ENCODE data around the gene SNX1.

SNX1 gene

GRCh38 chr15:64144192-64144564 lies 48.4 kb downstream of the SNX1 start:
- Histone ChIP-seq H3K4me1 (ENCODE audit: control insufficient read depth, insufficient read depth, low read length) (no peaks in the 10 kb centered on the region), H3K36me3 (ENCODE audit: control insufficient read depth, insufficient read depth, low read length) (no peaks in the 10 kb centered on the region), H3K4me3 (ENCODE audit: low read depth, low read length) (no peak overlapping the region), H3K9ac (ENCODE audit: low read depth, low read length) (no peak overlapping the region), H3K9me3 (ENCODE audit: control insufficient read depth, insufficient read depth, low read length) (no peaks in the 10 kb centered on the region), H3K27me3 (ENCODE audit: control insufficient read depth, insufficient read depth, low read length) (no peaks in the 10 kb centered on the region)

GRCh38 chr15:64144565-64145281 lies 48.9 kb downstream of the SNX1 start:
- no peaks in the 10 kb centered on the region for H3K9me3 ChIP-seq (ENCODE audit: control insufficient read depth, insufficient read depth, low read length)
- no peaks in the 10 kb centered on the region for H3K36me3 ChIP-seq (ENCODE audit: control insufficient read depth, insufficient read depth, low read length)
- no peaks in the 10 kb centered on the region for H3K4me1 ChIP-seq (ENCODE audit: control insufficient read depth, insufficient read depth, low read length)
- H3K27me3 ChIP-seq (ENCODE audit: control insufficient read depth, insufficient read depth, low read length), result no peaks in the 10 kb centered on the region
- no peak overlapping the region for H3K9ac ChIP-seq (ENCODE audit: low read depth, low read length)
- no peak overlapping the region for H3K4me3 ChIP-seq (ENCODE audit: low read depth, low read length)

DNA sequence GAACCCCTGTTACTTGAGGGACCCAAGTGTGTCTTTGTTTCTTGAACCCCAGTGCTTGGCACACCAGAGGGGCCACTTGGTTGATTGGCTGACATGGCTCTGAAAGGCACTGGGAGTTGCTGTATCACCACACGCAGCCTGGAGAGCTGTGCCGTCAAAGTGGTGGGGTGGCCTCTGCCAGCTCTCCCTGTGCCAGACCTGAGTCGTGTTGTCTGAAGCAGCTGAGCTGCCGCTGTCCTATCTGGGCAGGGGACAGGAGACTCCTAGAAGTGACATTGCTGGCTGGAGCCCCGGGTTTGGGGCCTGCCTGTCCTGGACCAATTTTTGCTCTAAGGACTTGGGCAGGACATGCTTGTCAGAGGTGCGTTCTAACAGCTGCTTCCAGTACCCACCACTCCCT lies 50.3 kb downstream of the SNX1 start:
- no peaks in the 10 kb centered on the region for H3K4me1 ChIP-seq (ENCODE audit: control insufficient read depth, insufficient read depth, low read length)
- H3K36me3 ChIP-seq (ENCODE audit: control insufficient read depth, insufficient read depth, low read length), result no peaks in the 10 kb centered on the region
- no peak overlapping the region for H3K4me3 ChIP-seq (ENCODE audit: low read depth, low read length)
- no peak overlapping the region for H3K9ac ChIP-seq (ENCODE audit: low read depth, low read length)
- peaks cover 6% of the 10 kb centered on the region for H3K27me3 ChIP-seq (ENCODE audit: control insufficient read depth, insufficient read depth, low read length)
- H3K9me3 ChIP-seq (ENCODE audit: control insufficient read depth, insufficient read depth, low read length), result no peaks in the 10 kb centered on the region

- Histone ChIP-seq H3K27me3 (ENCODE audit: control insufficient read depth, insufficient read depth, low read length) (peaks cover 6% of the 10 kb centered on the region), H3K9me3 (ENCODE audit: control insufficient read depth, insufficient read depth, low read length) (no peaks in the 10 kb centered on the region), H3K4me1 (ENCODE audit: control insufficient read depth, insufficient read depth, low read length) (no peaks in the 10 kb centered on the region), H3K9ac (ENCODE audit: low read depth, low read length) (no peak overlapping the region), H3K36me3 (ENCODE audit: control insufficient read depth, insufficient read depth, low read length) (no peaks in the 10 kb centered on the region), H3K4me3 (ENCODE audit: low read depth, low read length) (no peak overlapping the region)
Observed at GRCh38 chr15:64146520-64146884, 50.7 kb downstream of the SNX1 start.

DNA sequence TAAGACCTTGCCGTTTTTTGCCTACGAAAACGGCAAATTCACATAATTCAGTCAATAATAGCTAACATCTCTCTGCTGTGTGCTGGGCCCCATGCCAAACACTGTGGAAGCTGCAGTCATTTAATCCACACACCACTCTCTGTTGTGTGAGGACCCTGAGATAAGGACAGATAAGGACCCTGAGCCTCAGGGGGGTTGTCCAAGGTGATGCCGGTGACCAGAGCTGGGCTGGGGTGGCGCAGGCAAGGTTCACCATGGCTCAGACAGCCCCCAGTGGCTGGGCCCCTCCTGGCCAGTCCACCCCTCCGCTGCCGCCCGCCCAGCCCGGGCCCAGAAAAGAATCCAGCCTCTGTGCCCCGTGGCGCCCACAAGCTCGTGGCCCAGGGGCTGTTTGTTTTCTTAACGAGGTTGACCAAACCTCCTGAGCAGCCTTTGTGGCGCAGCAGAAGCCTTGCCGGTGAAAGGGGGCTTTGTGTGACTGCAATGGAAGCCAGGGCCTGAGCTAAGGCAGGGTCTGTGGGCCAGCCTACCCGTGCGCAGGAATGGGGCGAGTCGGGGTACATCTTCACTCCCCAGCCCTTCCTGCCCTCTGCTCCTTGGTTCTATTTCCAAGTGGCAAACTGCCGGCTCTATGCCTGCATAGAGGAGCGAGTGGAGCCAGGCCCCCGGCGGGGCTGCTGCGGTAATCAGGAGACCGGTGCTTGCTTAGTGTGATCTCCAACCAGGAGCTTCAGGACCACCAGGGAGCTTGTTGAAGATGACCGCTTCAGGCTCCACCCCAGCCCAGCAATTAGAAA lies 51.3 kb downstream of the SNX1 start:
- Histone ChIP-seq H3K9ac (ENCODE audit: low read depth, low read length) (no peak overlapping the region), H3K27me3 (ENCODE audit: control insufficient read depth, insufficient read depth, low read length) (peaks cover 6% of the 10 kb centered on the region), H3K9me3 (ENCODE audit: control insufficient read depth, insufficient read depth, low read length) (no peaks in the 10 kb centered on the region), H3K36me3 (ENCODE audit: control insufficient read depth, insufficient read depth, low read length) (no peaks in the 10 kb centered on the region), H3K4me3 (ENCODE audit: low read depth, low read length) (no peak overlapping the region), H3K4me1 (ENCODE audit: control insufficient read depth, insufficient read depth, low read length) (no peaks in the 10 kb centered on the region)

DNA sequence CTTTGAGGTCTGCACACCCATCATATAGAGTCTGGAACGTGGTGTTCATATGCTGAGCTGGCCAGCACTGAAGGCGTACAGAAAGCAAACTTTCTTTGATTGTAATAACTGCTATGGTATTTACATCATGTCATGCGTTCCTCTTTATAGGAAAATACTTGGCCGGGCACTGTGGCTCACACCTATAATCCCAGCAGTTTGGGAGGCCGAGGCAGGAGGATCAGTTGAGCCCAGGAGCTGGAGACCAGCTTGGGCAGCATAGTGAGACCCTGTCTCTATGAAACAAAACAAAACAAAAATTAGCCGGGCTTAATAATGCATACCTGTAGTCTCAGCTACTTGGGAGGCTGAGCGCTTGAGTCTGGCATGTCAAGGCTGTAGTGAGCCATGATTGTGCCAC lies 52.4 kb downstream of the SNX1 start:
- Histone ChIP-seq H3K4me3 (ENCODE audit: low read depth, low read length) (no peak overlapping the region), H3K9me3 (ENCODE audit: control insufficient read depth, insufficient read depth, low read length) (no peaks in the 10 kb centered on the region), H3K36me3 (ENCODE audit: control insufficient read depth, insufficient read depth, low read length) (no peaks in the 10 kb centered on the region), H3K27me3 (ENCODE audit: control insufficient read depth, insufficient read depth, low read length) (peaks cover 15% of the 10 kb centered on the region), H3K4me1 (ENCODE audit: control insufficient read depth, insufficient read depth, low read length) (peaks cover 2% of the 10 kb centered on the region), H3K9ac (ENCODE audit: low read depth, low read length) (no peak overlapping the region)

GRCh38 chr15:64148581-64148980 lies 52.8 kb downstream of the SNX1 start:
- H3K9me3 ChIP-seq (ENCODE audit: control insufficient read depth, insufficient read depth, low read length), result no peaks in the 10 kb centered on the region
- H3K4me1 ChIP-seq (ENCODE audit: control insufficient read depth, insufficient read depth, low read length), result peaks cover 2% of the 10 kb centered on the region
- H3K4me3 ChIP-seq (ENCODE audit: low read depth, low read length), result no peak overlapping the region
- H3K27me3 ChIP-seq (ENCODE audit: control insufficient read depth, insufficient read depth, low read length), result peaks cover 15% of the 10 kb centered on the region
- H3K36me3 ChIP-seq (ENCODE audit: control insufficient read depth, insufficient read depth, low read length), result no peaks in the 10 kb centered on the region
- no peak overlapping the region for H3K9ac ChIP-seq (ENCODE audit: low read depth, low read length)

- H3K27me3 ChIP-seq (ENCODE audit: control insufficient read depth, insufficient read depth, low read length), result peaks cover 15% of the 10 kb centered on the region
- no peaks in the 10 kb centered on the region for H3K36me3 ChIP-seq (ENCODE audit: control insufficient read depth, insufficient read depth, low read length)
- H3K4me1 ChIP-seq (ENCODE audit: control insufficient read depth, insufficient read depth, low read length), result peaks cover 2% of the 10 kb centered on the region
- no peak overlapping the region for H3K4me3 ChIP-seq (ENCODE audit: low read depth, low read length)
- H3K9ac ChIP-seq (ENCODE audit: low read depth, low read length), result no peak overlapping the region
- H3K9me3 ChIP-seq (ENCODE audit: control insufficient read depth, insufficient read depth, low read length), result no peaks in the 10 kb centered on the region
Observed at GRCh38 chr15:64149424-64149823, 53.6 kb downstream of the SNX1 start.

GRCh38 chr15:64149893-64150578 lies 54.3 kb downstream of the SNX1 start:
- H3K4me3 ChIP-seq (ENCODE audit: low read depth, low read length), result no peak overlapping the region
- no peak overlapping the region for H3K9ac ChIP-seq (ENCODE audit: low read depth, low read length)
- no peaks in the 10 kb centered on the region for H3K9me3 ChIP-seq (ENCODE audit: control insufficient read depth, insufficient read depth, low read length)
- H3K36me3 ChIP-seq (ENCODE audit: control insufficient read depth, insufficient read depth, low read length), result peaks cover under 1% of the 10 kb centered on the region
- peaks cover 15% of the 10 kb centered on the region for H3K27me3 ChIP-seq (ENCODE audit: control insufficient read depth, insufficient read depth, low read length)
- H3K4me1 ChIP-seq (ENCODE audit: control insufficient read depth, insufficient read depth, low read length), result peaks cover 2% of the 10 kb centered on the region

GRCh38 chr15:64151727-64152506 lies 56.1 kb downstream of the SNX1 start, which contains the start of gene SNX22:
TSS of gene SNX22 (plus strand) at chr15:64151731. CDS start at chr15:64151776, 45 bp downstream.
- Histone ChIP-seq H3K4me3 (ENCODE audit: low read depth, low read length) (peak within 1 kb of the TSS; percentile 75), H3K27me3 (ENCODE audit: control insufficient read depth, insufficient read depth, low read length) (peaks cover 15% of the 10 kb centered on the region), H3K9me3 (ENCODE audit: control insufficient read depth, insufficient read depth, low read length) (no peaks in the 10 kb centered on the region), H3K9ac (ENCODE audit: low read depth, low read length) (peak within 1 kb of the TSS; percentile 54), H3K36me3 (ENCODE audit: control insufficient read depth, insufficient read depth, low read length) (peaks cover 15% of the 10 kb centered on the region), H3K4me1 (ENCODE audit: control insufficient read depth, insufficient read depth, low read length) (peaks cover 2% of the 10 kb centered on the region)
